ENCODE results near the gene B3GAT1. TPM values are rescaled to one million over a fixed set of nuclear protein-coding genes. Genes with fewer than 3 reads are reported as not detected.

B3GAT1 gene
- total RNA-seq, 2 experiments from 2014 or later: 0.14 to 0.22 TPM

DNA sequence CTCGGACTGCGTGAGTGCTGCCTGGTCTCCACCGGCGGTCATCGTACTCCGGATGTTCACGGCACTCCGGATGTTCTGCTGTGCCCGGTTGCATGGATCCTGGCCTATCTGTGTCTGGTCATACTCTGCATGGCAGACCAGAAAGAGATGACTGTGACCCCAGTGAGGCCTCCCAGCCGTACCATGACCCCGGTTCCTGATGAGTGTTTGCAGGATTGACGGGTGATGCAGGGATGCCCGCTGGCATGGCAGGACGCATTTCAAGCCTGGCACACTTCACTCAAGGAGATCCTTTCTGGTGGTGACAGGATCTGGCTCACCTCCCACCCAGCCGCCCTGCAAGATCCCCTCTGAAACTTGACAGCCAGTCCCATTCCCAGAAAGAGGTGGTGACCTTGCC lies 74.0 kb downstream of the B3GAT1 start:
- H3K27ac ChIP-seq (ENCODE audit: low read depth in 1 of 2, low read length in 2 of 2): no peak overlapping the region
- Mint-ChIP-seq H3K4me1 (ENCODE audit: low read depth) (no peaks in the 10 kb centered on the region), H3K4me3 (no peak overlapping the region), H3K9me3 (no peaks in the 10 kb centered on the region), H3K36me3 (ENCODE audit: low read depth) (no peaks in the 10 kb centered on the region), H3K27ac (no peak overlapping the region), H3K27me3 (peaks cover 23% of the 10 kb centered on the region)
- POLR2A ChIA-PET: no interaction called here
- DNase-seq (no peak), ATAC-seq (ENCODE audit: poor library complexity) (no peak)
- no peaks in the 10 kb centered on the region for H3K36me3 ChIP-seq (ENCODE audit: insufficient read depth, low read length)
- intact Hi-C loops (cut with DNase I, micrococcal nuclease): loop anchor here in 1 of 2 experiments (10.0 kb wide), 1 partner anchor 263 kb away; no protein-coding TSS in a partner anchor
- TF ChIP-seq, protein P1, sequence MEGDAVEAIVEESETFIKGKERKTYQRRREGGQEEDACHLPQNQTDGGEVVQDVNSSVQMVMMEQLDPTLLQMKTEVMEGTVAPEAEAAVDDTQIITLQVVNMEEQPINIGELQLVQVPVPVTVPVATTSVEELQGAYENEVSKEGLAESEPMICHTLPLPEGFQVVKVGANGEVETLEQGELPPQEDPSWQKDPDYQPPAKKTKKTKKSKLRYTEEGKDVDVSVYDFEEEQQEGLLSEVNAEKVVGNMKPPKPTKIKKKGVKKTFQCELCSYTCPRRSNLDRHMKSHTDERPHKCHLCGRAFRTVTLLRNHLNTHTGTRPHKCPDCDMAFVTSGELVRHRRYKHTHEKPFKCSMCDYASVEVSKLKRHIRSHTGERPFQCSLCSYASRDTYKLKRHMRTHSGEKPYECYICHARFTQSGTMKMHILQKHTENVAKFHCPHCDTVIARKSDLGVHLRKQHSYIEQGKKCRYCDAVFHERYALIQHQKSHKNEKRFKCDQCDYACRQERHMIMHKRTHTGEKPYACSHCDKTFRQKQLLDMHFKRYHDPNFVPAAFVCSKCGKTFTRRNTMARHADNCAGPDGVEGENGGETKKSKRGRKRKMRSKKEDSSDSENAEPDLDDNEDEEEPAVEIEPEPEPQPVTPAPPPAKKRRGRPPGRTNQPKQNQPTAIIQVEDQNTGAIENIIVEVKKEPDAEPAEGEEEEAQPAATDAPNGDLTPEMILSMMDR (IDR thresholded peaks at IDR 0.05): no peak
- H3K9me3 ChIP-seq (ENCODE audit: control insufficient read depth in 1 of 2, insufficient read depth in 1 of 2, low read length in 2 of 2): no peaks in the 10 kb centered on the region
- H3K27me3 ChIP-seq (ENCODE audit: control insufficient read depth in 1 of 2, insufficient read depth in 2 of 2, low read length in 2 of 2): peaks cover 0 to 2% of the 10 kb centered on the region in 2 experiments
- CTCF ChIA-PET: no interaction called here
- H3K4me3 ChIP-seq (ENCODE audit: low read length): no peak overlapping the region
- H3K4me1 ChIP-seq (ENCODE audit: insufficient read depth, low read length): no peaks in the 10 kb centered on the region

DNA sequence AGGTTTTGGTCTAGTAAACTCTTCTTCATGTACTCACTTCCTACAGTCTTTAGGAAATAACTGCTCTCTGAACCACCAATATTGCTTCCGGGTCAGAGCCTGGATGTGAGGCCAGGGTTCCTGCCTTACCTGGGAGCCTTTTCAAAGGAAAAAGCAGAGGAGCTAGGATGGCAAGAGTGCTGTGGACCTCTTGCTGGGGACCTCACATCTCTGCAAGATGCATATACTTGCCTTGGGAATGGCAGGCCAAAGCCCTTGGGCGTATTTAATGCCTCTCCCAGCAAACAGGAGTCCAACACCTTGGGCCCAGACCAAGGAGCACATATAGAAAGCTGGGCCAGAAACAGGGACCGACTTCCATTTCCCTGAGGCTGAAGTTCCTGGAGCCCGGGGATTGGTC lies 75.0 kb downstream of the B3GAT1 start:
- ChIA-PET CTCF (no interaction called here), POLR2A (no interaction called here)
- no peak overlapping the region for H3K4me3 ChIP-seq (ENCODE audit: low read length)
- H3K27me3 Mint-ChIP-seq: peaks cover 29% of the 10 kb centered on the region
- peaks cover 0 to 2% of the 10 kb centered on the region in 2 experiments for H3K27me3 ChIP-seq (ENCODE audit: control insufficient read depth in 1 of 2, insufficient read depth in 2 of 2, low read length in 2 of 2)
- ATAC-seq (ENCODE audit: poor library complexity) (no peak), DNase-seq (no peak)
- intact Hi-C loops (cut with DNase I, micrococcal nuclease): loop anchor here in 1 of 2 experiments (10.0 kb wide), 1 partner anchor 262 kb away; no protein-coding TSS in a partner anchor
- no peak overlapping the region for H3K27ac ChIP-seq (ENCODE audit: low read depth in 1 of 2, low read length in 2 of 2)
- H3K4me1 Mint-ChIP-seq (ENCODE audit: low read depth): peaks cover 7% of the 10 kb centered on the region
- no peak overlapping the region for H3K27ac Mint-ChIP-seq
- H3K36me3 ChIP-seq (ENCODE audit: insufficient read depth, low read length): no peaks in the 10 kb centered on the region
- no peaks in the 10 kb centered on the region for H3K9me3 Mint-ChIP-seq
- no peaks in the 10 kb centered on the region for H3K9me3 ChIP-seq (ENCODE audit: control insufficient read depth in 1 of 2, insufficient read depth in 1 of 2, low read length in 2 of 2)
- H3K36me3 Mint-ChIP-seq (ENCODE audit: low read depth): no peaks in the 10 kb centered on the region
- TF ChIP-seq, protein P1 (IDR thresholded peaks at IDR 0.05): no peak
- H3K4me3 Mint-ChIP-seq: no peak overlapping the region
- peaks cover 9% of the 10 kb centered on the region for H3K4me1 ChIP-seq (ENCODE audit: insufficient read depth, low read length)

DNA sequence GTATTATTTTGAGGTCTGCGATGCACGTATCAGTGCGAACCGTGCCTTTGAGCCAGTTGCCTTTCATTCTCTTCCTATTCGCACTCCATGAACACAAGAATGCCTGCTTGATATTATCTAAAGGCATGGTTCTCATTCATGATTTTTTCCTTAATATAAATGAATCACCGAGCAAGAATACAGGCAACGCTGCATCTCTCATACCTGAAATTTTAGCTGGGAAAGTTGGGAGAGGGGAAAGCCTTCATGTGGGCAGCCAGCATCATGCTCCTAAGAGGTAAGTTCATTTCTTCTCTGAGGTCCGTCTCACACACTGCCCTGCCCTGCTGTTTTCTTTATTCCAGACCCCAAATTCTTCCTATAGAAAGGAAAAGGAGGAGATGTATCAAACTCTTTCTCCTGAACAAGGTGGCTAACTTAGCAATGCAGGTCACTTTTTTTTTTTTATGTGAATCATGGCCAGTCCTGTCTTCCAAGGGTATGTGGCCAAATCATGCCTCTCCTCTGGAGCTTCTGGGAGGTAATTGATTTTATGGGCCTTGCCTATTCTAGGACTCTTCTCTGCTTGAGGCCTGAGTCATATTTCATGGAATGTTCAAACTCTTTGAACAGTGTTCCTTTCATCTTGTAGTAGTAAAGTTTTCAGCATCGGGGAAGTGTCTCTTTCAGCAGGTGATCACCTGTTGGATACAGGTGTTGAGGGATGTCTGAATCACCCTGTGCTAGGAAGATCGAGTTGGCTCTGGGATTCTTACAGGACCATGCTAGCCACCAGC lies 77.1 kb downstream of the B3GAT1 start:
- peak overlapping the region; percentile 18 for H3K4me3 Mint-ChIP-seq
- intact Hi-C loops (cut with DNase I, micrococcal nuclease): loop anchor here (5.0 to 10.0 kb wide), 3 partner anchors 58 to 388 kb away; partner anchors contain the start of gene GLB1L3 (in 1 of the 2)
- no peaks in the 10 kb centered on the region for H3K36me3 Mint-ChIP-seq (ENCODE audit: low read depth)

More for the DNA sequence above, 77.1 kb downstream of the B3GAT1 start:
- ChIA-PET CTCF (no interaction called here), POLR2A (no interaction called here)
- H3K4me1 ChIP-seq (ENCODE audit: insufficient read depth, low read length): peaks cover 22% of the 10 kb centered on the region
- TF ChIP-seq, protein P1 (IDR thresholded peaks at IDR 0.05): no peak
- H3K9me3 ChIP-seq (ENCODE audit: control insufficient read depth in 1 of 2, insufficient read depth in 1 of 2, low read length in 2 of 2): no peaks in the 10 kb centered on the region
- Mint-ChIP-seq H3K27ac (no peak overlapping the region), H3K9me3 (no peaks in the 10 kb centered on the region), H3K4me1 (ENCODE audit: low read depth) (peaks cover 19% of the 10 kb centered on the region), H3K27me3 (peaks cover 39% of the 10 kb centered on the region)
- no peak overlapping the region for H3K4me3 ChIP-seq (ENCODE audit: low read length)
- ATAC-seq (ENCODE audit: poor library complexity) (no peak), DNase-seq (no peak)
- H3K27ac ChIP-seq (ENCODE audit: low read depth in 1 of 2, low read length in 2 of 2): no peak overlapping the region
- H3K36me3 ChIP-seq (ENCODE audit: insufficient read depth, low read length): no peaks in the 10 kb centered on the region
- H3K27me3 ChIP-seq (ENCODE audit: control insufficient read depth in 1 of 2, insufficient read depth in 2 of 2, low read length in 2 of 2): peaks cover 0 to 2% of the 10 kb centered on the region in 2 experiments
